Activated CD8-positive, alpha-beta T cell treated with anti-CD3 and anti-CD28 coated beads for 36 hours (primary cell): Measurements from ENCODE around the gene TOPBP1. TPM values are rescaled to one million over a fixed set of nuclear protein-coding genes. Genes with fewer than 3 reads are reported as not detected.

ENCODE experiments used
- ATAC-seq: fragments of 200-7000 bp; cut with Tn5 transposase; one replicate; pipeline ENCODE4 v1.10.0; 2021; ENCODE audit warnings: mild to moderate bottlenecking, moderate library complexity
- CTCF ChIA-PET: fragments of 350-600 bp; sonication (Branson Sonifier 250); formaldehyde crosslinking; loops from one replicate; lab custom pipeline; 2021; ENCODE audit warnings: antibody characterized with exemption; lab: Charles Lee
- POLR2A ChIA-PET: fragments of 350-600 bp; sonication (Branson Sonifier 250); formaldehyde crosslinking; loops from one replicate; lab custom pipeline; 2021; ENCODE audit warnings: antibody characterized with exemption; lab: Charles Lee
- DNase-seq: peaks from one replicate; pipeline ENCODE4 v3.0.0-alpha.2; 2020
- H3K27ac Mint-ChIP-seq: one replicate; pipeline ENCODE4 v1.8.0; 2021; ENCODE audit warnings: mild to moderate bottlenecking, mixed read lengths
- H3K27me3 Mint-ChIP-seq: one replicate; pipeline ENCODE4 v1.8.0; 2021; ENCODE audit warnings: mixed read lengths
- H3K36me3 Mint-ChIP-seq: one replicate; pipeline ENCODE4 v1.8.0; 2021; ENCODE audit warnings: low read depth, mixed read lengths
- H3K4me1 Mint-ChIP-seq: one replicate; pipeline ENCODE4 v1.8.0; 2021; ENCODE audit warnings: low read depth, mixed read lengths
- H3K4me3 Mint-ChIP-seq: one replicate; pipeline ENCODE4 v1.8.0; 2021; ENCODE audit warnings: mild to moderate bottlenecking, moderate library complexity, mixed read lengths
- H3K9me3 Mint-ChIP-seq: one replicate; pipeline ENCODE4 v1.8.0; 2021; ENCODE audit warnings: mixed read lengths
- intact Hi-C: fragments of 100-400 bp; cut with micrococcal nuclease; formaldehyde crosslinking; loops from one replicate; pipeline ENCODE4 v1.10.0; 2022
- total RNA-seq, 2 experiments: library from RNA; stranded (reverse); gene quantifications; one replicate each; pipeline ENCODE4 v1.2.3, GENCODE V29; 2021
- TF ChIP-seq, protein P1 (sequence below): fragments of 200-600 bp; IDR thresholded peaks from one replicate; pipeline ENCODE4 v1.8.0; 2022; ENCODE audit warnings: antibody characterized with exemption, mild to moderate bottlenecking

The TOPBP1 gene
- total RNA-seq, 2 experiments from 2014 or later = 80.1 to 83.5 TPM

- peak overlapping the region; percentile 81 for H3K4me3 Mint-ChIP-seq
- TF ChIP-seq, protein P1, sequence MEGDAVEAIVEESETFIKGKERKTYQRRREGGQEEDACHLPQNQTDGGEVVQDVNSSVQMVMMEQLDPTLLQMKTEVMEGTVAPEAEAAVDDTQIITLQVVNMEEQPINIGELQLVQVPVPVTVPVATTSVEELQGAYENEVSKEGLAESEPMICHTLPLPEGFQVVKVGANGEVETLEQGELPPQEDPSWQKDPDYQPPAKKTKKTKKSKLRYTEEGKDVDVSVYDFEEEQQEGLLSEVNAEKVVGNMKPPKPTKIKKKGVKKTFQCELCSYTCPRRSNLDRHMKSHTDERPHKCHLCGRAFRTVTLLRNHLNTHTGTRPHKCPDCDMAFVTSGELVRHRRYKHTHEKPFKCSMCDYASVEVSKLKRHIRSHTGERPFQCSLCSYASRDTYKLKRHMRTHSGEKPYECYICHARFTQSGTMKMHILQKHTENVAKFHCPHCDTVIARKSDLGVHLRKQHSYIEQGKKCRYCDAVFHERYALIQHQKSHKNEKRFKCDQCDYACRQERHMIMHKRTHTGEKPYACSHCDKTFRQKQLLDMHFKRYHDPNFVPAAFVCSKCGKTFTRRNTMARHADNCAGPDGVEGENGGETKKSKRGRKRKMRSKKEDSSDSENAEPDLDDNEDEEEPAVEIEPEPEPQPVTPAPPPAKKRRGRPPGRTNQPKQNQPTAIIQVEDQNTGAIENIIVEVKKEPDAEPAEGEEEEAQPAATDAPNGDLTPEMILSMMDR = peak; percentile 67
- H3K27ac Mint-ChIP-seq = peak overlapping the region; percentile 85
- H3K9me3 Mint-ChIP-seq = no peaks in the 10 kb centered on the region
- POLR2A ChIA-PET = interaction anchor here (0.7 to 10.6 kb wide), 15 partner anchors 8 to 857 kb away, joined by 3 to 87 read pairs (median 3); partner anchors contain the start of gene TOPBP1
- DNase-seq = no peak
- CTCF ChIA-PET = interaction anchor here (1.0 to 8.8 kb wide), 18 partner anchors 9 to 852 kb away, joined by 3 to 89 read pairs (median 4); no protein-coding TSS in a partner anchor
- no peak for ATAC-seq
- peaks cover 73% of the 10 kb centered on the region for H3K36me3 Mint-ChIP-seq
- H3K27me3 Mint-ChIP-seq = no peaks in the 10 kb centered on the region
- H3K4me1 Mint-ChIP-seq = peaks cover 62% of the 10 kb centered on the region
- intact Hi-C loops = loop anchor here (5.0 kb wide), 1 partner anchor 136 kb away; no protein-coding TSS in a partner anchor
These were observed 83.1 kb downstream of the TOPBP1 start for GRCh38 chr3:133578548-133579191.

DNA sequence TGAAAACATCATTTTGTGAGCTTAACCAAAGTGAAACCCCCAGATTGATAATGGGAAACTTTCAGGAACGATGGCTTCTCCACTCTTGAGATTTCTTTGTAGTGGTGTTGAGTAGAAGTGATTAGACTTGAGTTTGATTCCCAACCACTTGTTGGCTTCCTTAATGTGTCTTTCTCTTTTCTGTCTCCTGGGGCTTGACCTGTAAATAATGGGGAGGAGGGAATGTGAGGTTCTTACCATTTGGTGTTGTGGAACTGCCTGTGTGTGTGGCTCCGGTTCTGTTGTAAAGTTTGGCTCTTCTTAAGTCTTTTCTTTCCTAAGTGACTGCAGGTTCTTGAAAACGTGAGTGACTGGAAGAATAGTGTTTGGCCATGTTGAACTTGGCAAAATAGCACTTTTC is 85.6 kb downstream of the TOPBP1 start:
- ATAC-seq (no peak), DNase-seq (no peak)
- peaks cover 60% of the 10 kb centered on the region for H3K36me3 Mint-ChIP-seq
- TF ChIP-seq, protein P1 = no peak
- no peaks in the 10 kb centered on the region for H3K9me3 Mint-ChIP-seq
- POLR2A ChIA-PET = interaction anchor here (0.5 to 10.6 kb wide), 5 partner anchors 86 to 133 kb away, joined by 3 to 87 read pairs (median 6); partner anchors contain the start of gene TOPBP1
- peaks cover 55% of the 10 kb centered on the region for H3K4me1 Mint-ChIP-seq
- H3K27ac Mint-ChIP-seq = peak overlapping the region; percentile 82
- CTCF ChIA-PET = interaction anchor here (0.6 to 8.8 kb wide), 4 partner anchors 87 to 152 kb away, joined by 3 to 89 read pairs (median 4); no protein-coding TSS in a partner anchor
- peak overlapping the region; percentile 81 for H3K4me3 Mint-ChIP-seq
- intact Hi-C loops = loop anchor here (5.0 kb wide), 1 partner anchor 134 kb away; no protein-coding TSS in a partner anchor
- H3K27me3 Mint-ChIP-seq = no peaks in the 10 kb centered on the region

GRCh38 chr3:133575086-133575485 is 86.7 kb downstream of the TOPBP1 start:
- no peaks in the 10 kb centered on the region for H3K27me3 Mint-ChIP-seq
- peaks cover 53% of the 10 kb centered on the region for H3K36me3 Mint-ChIP-seq
- ChIA-PET CTCF (interaction anchor here (0.6 to 8.8 kb wide), 12 partner anchors 9 to 133 kb away, joined by 3 to 89 read pairs (median 4); no protein-coding TSS in a partner anchor), POLR2A (interaction anchor here (0.7 to 10.6 kb wide), 21 partner anchors 9 to 982 kb away, joined by 3 to 87 read pairs (median 4); partner anchors contain the start of gene TOPBP1)
- no peak for ATAC-seq
- no peak for DNase-seq
- H3K4me1 Mint-ChIP-seq = peaks cover 57% of the 10 kb centered on the region
- peak overlapping the region; percentile 91 for H3K27ac Mint-ChIP-seq
- H3K9me3 Mint-ChIP-seq = no peaks in the 10 kb centered on the region
- TF ChIP-seq, protein P1 = no peak
- intact Hi-C loops = loop anchor here (5.0 kb wide), 1 partner anchor 133 kb away; no protein-coding TSS in a partner anchor
- H3K4me3 Mint-ChIP-seq = peak overlapping the region; percentile 81

- ATAC-seq = peak; percentile 38
- Mint-ChIP-seq H3K27me3 (no peaks in the 10 kb centered on the region), H3K36me3 (peaks cover 48% of the 10 kb centered on the region), H3K4me3 (peak overlapping the region; percentile 81), H3K9me3 (no peaks in the 10 kb centered on the region), H3K4me1 (peaks cover 53% of the 10 kb centered on the region), H3K27ac (peak overlapping the region; percentile 91)
- intact Hi-C loops = no loop called here
- ChIA-PET POLR2A (interaction anchor here (0.6 to 10.6 kb wide), 23 partner anchors 10 to 983 kb away, joined by 3 to 87 read pairs (median 4); partner anchors contain the start of gene TOPBP1), CTCF (interaction anchor here (0.6 to 8.8 kb wide), 12 partner anchors 10 to 133 kb away, joined by 3 to 89 read pairs (median 4); no protein-coding TSS in a partner anchor)
- TF ChIP-seq, protein P1 = no peak
- peak; percentile 85 for DNase-seq
These were observed 87.4 kb downstream of the TOPBP1 start for GRCh38 chr3:133574260-133574881.
